M059J (cell line): Measurements from ENCODE around the gene AGTPBP1. TPM values are rescaled to one million over a fixed set of nuclear protein-coding genes. Genes with fewer than 3 reads are reported as not detected.
"Not testable (repeated sequence)": the region's sequence is repeated elsewhere in the genome, so short reads cannot be mapped to it uniquely, and the experiment has no call there.

Experiments
- DNase-seq: peaks from one replicate; pipeline ENCODE4 v3.0.0-alpha.2; 2012; ENCODE audit warnings: low read depth
- total RNA-seq: library from RNA; depleted of rRNA; stranded (reverse); fragments of >200 nt; shearing (Covaris generic); gene quantifications from 2 replicates; pipeline ENCODE4 v1.2.3, GENCODE V29; 2014

AGTPBP1 gene
- total RNA-seq, 1 experiment from 2014 or later, result 7.6 TPM

DNA sequence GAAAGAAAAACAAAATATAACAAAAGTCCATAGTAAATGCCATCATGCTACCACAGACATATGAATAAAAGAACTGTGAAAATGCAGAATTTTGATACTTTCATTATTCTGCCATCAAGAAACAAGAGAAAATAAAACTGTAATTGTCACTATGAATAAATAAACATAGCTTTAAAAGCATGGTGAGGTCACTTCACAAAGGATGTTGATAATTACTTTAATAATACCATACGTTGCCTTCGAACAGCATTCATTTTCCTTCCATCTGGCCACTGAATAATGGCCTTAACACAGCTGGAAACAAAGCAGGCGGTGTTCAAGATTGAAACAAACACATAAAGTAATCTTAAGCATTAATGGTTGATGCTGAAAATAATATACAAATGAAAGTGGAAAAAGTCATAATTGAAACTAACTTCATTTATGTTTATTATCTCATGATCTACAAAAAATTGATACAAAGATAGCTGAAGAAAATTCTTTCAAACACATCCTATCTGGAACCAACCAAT, 102.0 kb downstream of the AGTPBP1 start:
- no peak for DNase-seq

DNA sequence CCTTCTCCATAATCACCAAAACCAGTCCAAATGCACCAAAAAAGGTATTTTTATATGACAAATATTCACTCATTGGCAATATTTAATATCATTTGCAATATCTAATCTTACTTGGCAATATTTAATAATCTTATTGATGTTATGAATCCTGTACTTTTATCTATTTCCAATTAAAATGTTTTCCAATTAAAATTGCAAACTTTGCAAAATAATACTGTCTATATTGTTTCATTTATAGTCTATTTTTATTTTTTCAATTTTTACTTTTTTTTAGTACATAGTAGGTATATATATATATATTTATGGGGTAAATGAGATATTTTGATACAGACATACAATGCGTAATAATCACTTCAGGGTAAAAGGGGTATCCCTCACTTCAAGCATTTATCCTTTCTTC, 109.9 kb downstream of the AGTPBP1 start:
- no peak for DNase-seq

DNA sequence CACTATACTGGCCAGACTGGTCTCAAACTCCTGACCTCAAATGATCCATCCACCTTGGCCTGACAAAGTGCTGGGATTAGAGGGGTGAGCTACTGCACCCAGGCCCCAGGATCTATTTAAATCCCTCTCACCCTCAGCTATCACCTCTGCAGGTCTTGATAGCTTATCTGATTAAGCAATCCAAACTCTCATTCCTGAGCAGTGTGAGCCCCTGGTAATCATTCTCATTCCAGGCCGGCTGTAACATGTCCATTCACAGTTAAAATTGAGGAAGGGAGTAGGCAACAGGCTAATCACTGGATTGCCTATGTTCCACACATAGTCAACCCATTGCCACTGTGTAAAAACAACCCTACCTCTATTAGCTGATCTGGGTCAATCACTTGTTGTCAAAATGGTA, 111.1 kb downstream of the AGTPBP1 start:
- DNase-seq, result no peak

DNA sequence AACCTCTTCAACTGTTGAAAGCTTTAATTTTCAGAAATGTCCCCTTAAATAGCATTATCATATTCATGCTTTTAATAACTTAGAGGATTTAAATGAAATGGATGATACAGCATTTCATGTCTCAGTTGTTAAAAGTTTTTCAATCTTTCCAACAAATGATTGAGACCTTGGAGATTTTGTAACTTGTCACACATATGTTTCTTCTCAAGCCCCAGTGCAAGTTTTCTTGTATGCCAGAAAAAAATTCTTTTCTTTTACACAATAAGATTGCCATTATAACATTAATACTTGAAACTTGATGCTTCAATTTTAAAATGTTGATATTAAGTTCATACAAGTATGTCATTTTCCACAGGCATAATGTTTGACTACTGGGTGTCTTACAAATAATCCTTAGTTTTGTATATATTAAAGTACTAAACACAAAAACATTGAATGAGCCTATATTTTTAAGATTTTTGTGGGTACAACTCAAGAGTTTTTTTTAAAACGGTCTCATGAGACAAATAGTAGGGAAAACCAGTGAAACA, 124.5 kb downstream of the AGTPBP1 start:
- DNase-seq, result no peak

DNA sequence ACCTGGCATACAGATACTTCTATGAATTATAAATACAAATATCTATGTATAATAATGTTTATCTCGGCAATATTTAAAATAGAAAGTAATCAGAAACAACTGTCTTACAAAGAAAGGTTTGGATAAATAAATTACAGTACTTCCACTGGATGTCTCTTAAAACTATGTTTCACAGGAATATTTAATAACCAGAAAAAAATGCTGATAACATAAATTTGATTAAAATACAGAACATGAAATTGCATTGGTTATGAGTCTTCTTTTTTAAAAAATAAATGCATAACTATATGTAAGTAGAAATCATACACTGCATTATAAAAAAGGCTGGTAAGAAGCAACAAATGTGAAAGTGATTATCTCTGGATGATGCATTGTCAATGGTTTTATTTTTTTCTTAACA, 126.0 kb downstream of the AGTPBP1 start:
- DNase-seq, result no peak

DNA sequence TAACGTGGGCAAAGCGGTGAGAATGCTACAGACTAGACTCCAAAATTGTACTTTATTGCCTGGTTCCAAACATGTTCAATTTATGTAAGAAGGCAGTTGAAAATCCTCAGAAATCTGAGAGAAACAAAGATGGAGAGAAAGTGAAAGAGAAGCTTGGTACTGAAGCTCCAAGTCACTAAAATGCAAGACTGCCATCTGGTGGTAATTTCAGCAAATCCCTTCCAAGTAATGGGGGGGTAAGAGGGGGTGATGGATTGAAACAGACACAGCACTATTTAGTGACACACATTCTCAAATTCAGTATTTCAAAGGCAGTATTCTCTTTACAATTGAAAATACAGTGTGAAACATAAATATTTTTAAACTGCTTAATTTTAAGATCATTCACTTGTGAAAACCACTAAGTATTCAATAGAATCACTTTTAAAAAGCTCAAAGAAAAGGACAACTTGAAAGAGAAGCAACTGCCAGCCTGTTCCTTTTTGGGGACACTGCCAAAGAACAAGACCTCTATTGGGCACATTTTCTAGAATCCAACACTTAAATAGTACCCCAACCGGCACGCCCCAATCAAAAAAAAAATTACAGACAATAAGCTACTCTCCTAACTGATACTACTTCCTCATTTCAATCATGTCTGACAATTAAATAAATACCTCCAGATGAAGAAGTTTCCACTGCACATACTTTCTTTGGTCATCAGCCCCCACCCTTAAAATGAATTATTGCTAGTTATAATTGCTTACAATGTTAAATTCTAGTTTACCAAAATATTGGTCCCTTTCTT, 131.5 kb downstream of the AGTPBP1 start:
- DNase-seq, result peak; percentile 78

DNA sequence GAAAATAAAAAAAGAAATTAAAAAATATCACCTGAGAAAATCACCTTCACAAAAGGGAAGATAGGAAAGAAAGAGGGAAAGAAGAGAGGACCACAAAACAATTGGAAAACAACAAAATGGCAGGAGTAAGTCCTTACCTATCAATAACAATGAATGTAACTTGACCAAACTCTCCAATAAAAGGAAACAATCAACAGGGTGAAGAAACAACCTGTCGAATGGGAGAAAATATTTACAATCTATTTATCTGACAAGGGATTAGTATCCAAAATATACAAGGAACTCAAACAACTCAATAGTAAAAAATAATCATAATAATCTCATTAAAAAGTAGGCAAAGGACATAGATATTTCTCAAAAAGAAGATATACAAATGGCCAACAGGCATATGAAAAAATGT, 135.8 kb downstream of the AGTPBP1 start:
- DNase-seq, result no peak

DNA sequence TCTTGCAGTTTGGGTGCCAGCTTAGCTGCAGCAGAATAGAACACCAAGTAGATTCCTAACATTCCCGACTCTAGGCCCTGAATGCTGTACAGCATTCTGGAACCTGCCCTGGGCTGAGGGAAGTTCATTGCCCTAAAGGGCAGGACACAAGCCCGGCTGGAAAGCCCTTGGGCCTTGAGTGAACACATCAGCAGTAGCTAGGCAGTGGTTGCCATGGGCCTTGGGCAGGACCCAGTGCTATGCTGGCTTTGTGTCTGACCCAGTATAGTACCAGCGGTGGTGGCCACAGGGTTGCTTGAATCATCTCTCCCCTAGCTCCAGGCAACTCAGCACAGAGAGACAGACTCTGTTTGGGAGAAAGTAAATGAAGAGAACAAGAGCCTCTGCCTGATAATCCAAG, 137.8 kb downstream of the AGTPBP1 start:
- peak; percentile 3 for DNase-seq

DNA sequence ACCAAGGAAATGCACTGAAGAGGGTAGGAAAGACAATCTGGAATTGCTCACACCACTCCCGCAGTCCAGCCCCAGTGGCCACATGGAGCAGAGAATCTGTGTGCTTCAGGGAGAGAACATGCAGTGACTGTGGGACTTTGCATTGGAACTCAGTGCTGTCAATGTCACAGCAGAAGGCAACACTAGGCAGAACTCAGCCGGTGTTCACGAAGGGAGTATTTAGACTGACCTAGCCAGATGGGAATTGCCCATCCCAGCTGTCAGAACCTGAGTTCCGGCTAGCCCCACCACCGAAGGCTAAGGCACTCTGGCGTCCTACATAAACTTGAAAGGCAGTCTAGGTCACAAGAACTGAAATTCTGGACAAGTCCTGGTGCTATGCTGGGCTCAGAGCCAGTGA, 139.0 kb downstream of the AGTPBP1 start:
- no peak for DNase-seq

DNA sequence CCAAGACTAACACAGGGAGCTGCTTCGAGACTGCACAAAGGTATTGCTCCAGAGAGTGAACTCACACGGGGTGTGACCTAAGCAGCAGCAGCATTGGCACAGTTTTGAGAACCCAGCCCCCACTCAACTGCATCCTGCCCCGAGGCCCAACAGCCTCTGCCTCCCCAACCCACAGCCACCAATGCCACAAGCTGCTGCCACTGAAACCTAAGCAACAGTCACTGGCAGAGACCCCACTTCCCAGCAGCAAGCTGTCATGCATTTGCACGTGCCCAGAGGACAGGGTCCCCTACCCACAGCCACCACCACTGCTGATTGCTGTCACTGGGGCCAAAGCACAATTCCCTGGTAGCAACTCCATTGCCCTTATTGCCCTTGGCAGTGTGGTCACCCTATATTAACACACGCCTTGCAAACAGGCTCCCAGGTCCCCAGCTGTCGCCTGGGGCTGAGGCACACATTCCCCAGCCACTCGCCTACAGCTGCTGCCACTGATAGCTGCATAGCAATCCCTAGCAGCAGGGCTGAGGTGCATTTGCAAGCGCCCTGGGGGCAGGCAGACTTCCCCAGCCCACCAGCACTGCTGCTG, 141.0 kb downstream of the AGTPBP1 start:
- DNase-seq, result peak; percentile 31

DNA sequence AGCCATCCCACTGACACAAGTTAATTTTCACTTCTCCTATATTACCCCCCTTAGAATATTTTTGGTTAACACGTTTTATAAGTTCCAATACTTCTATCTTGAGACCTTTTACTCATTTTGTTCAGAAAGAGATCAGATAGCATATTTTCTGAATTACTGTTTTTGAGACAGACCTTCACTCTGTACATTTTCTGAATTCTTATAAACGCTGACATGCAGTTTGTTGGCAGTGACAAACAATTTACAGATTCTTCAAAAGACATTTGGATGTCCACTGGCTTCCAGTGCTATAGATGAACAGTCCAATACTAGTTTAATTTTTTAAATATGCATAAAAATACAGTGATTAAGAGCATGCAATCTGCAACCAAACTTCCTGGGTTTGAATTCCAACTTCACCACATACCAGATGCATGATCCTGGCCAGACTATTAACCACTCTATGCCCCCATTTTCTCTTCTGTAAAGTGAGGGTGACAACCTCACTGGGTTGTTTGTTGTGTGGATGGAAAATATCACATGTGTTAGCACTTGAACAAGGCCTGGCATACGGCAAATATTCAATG, 142.1 kb downstream of the AGTPBP1 start:
- DNase-seq, result no peak

DNA sequence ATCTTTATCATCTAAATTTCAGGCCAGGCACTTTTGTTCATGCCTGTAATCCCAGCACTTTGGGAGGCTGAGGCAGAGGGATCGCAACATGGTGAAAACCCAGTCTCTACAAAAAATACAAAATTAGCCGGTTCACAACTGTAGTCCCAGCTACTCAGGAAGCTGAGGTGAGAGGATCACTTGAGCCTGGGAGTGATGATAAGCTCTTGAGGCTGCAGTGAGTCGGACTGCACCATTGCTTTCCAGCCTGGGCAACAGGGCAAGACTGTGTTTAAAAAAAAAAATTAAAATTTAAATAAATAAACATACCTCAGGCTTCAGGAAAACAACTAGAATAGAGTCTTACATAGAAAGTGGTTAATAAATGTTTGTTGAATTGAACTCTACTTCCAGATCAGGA, 147.4 kb downstream of the AGTPBP1 start:
- no peak for DNase-seq

DNA sequence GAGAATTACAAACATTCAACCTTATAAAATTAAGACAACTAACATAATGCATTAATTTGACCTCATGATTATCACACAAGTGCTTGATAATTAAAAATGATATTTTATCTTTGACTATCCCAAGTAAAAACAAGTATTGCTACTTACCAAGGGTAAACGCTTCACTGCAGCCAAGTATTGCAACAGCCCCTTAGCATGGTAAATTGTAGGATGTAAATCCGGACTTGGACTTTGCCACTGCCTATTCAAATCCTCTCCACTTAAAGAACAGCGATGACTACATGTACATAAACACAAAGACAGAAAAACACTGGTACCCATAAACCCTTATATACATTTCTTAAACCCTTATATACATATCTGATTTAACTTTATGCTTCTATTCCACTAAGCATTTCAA, 155.1 kb downstream of the AGTPBP1 start:
- DNase-seq, result no peak

DNA sequence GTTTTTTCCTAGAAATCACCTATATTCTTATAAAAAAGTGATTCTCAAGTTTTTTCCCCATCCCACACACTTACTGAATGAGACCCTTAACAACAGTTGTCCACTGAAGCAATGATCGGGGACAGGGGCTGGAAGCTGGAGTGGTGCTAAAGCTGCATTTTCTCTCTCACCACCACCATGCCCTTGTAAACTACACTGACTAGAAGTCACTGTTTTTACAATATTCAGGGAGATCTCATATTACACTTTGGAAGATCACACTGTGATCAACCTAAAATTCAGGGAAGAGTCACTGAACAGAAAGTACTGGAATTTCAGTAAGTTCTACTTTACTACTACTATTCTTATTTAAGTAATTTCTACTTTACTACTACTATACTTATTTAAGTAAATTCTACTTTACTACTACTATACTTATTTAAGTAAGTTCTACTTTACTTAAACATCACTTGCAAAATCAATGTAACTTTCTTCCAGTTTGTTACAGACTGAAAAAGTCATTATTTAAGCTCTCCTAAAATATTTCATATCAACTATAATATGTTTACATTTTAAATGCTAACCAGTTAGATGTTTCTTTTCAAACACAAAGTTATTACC, 164.3 kb downstream of the AGTPBP1 start:
- DNase-seq, result no peak

DNA sequence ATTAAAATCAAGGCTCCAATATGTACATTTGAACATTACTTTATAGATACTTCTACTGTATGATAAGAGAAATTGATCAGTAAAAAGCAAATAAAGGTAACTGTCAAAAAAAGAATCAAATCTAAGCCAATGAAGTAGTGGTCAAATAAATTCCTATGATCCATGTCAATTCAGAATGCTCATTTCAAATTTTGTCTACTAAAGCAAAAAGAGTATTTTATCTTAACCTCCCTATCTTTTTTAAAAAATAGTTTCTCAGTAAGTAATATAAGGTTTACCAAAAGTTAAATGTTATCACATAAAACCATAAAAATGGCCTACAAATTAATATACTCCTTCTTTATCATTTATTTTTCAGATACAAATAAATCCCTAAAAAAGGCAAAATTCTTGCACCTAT, 165.9 kb downstream of the AGTPBP1 start:
- no peak for DNase-seq

DNA sequence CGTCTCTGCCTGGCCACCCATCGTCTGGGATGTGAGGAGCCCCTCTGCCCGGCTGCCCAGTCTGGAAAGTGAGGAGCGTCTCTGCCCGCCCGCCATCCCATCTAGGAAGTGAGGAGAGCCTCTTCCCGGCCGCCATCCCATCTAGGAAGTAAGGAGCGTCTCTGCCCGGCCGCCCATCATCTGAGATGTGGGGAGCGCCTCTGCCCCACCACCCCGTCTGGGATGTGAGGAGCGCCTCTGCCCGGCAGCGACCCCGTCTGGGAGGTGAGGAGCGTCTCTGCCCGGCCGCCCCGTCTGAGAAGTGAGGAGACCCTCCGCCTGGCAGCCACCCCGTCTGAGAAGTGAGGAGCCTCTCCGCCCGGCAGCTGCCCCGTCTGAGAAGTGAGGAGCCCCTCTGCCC, 168.2 kb downstream of the AGTPBP1 start:
- DNase-seq, result not testable (repeated sequence)

DNA sequence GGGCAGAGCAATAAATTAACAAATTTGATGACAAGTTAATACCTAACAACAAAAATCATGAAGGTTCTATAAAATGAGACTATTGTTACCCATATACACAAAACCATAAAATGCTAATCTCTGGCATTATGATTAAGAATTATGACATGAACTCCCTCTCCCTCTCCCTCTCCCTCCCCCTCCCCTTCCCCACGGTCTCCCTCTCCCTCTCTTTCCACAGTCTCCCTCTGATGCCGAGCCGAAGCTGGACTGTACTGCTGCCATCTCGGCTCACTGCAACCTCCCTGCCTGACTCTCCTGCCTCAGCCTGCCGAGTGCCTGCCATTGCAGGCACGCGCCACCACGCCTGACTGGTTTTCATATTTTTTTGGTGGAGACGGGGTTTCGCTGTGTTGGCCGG, 168.8 kb downstream of the AGTPBP1 start:
- DNase-seq, result not testable (repeated sequence)

DNA sequence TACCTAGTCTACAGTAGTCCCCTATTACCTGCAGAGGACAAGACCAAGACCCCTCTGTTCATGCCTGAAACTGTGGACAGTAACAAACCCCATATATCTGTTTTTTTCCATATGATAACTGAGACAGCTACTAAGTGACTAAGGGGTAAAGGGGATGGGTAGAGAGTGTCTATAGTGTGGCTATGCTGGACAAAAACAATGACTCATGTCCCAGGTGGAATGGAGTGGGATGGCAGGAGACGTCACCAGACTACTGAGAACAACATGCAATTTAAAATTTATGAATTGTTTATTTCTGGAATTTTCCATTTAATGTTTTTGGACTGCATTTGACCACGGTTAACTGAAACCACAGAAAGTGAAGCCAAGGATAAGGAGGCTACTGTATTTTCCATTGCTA, 171.8 kb downstream of the AGTPBP1 start:
- peak; percentile 61 for DNase-seq

DNA sequence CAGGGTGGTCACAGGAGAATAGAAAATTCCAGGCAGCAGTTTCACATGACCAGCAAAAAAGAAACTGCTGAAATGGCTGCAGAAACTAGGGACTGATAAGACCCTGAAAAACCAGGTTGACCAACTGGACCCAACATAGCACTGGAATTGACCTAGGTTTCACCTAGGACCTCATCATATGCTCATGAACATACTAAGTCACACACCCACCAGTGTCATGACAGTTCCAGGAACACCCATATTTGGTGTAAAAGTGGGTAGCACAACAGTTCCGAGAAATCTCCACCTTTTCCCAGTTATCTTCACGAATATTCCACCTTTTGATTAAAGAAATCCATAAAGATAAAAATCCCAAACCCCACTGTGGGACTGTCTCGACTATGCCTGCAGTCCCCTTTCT, 182.2 kb downstream of the AGTPBP1 start:
- no peak for DNase-seq

DNA sequence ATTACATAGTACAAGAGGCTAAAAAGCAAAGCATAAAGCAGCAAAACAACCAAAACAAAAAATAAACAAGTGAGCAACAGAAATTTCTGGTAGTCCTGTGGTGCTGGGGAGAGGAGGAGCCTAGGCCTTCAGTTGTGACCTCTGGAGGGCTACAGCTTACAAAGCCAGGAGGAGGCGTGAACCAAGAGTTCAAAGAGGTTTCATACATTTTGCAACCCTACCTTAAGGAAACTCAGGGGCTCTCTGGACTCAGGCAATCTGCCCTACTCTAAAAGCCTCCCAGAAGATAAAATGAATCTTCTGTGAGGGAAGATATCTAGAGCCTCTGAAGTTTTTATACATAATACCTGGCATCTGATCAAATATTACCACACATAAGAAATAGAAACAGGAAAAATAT, 187.4 kb downstream of the AGTPBP1 start:
- DNase-seq, result no peak

DNA sequence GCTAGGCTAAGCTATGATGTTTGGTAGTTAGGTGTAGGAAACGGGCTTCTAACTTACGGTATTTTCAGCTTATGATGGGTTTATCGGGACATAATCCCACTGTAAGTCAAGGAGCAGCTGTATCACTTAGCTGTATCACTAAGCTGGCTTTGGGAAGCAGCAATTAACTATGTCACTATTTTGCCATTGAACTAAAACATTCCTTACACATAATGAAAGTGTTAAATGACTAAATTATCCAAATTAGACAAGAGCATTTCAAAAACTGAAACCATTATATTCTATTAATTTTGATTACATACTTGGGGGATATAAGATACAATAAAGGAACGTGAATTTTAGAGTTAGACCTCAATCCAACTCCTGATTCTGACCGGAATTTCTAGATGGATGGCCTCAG, 188.3 kb downstream of the AGTPBP1 start:
- DNase-seq, result no peak

DNA sequence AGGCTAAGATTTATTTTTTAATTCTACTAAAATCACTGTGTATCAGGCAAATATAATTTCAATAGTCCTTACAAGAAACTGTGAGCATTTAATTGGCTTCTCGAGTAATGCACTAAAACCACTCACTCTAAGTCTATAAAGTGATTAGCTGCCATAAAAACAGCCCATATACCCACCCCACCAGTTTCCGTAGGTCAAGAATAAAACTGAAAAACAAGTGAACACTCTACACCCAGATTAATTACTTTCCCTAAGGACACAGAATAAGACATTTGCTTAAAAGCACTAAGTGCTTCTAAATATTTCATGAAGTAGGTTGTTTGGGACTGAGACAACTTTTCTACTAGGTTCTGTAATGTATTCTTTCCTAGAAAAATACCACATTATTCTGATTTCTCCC, 194.2 kb downstream of the AGTPBP1 start:
- DNase-seq, result no peak

DNA sequence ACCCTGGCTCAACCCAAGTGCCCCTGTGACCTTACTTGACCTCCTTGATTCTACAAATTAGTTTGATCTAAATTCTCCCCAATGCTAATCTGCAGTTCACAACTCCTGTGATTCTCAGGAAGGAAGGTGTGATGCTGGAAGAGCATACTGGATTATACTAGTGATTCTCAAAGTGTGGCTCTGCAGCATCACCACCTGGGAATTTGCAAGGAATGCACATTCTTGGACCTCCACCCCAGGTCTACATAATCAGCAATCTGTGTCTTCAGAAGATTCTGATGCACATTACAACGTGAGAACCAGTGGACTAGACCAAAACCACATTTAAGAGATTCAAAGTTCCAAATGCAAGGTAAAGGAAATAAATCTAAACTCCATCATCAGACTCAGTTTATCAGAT, 198.6 kb downstream of the AGTPBP1 start:
- DNase-seq, result no peak
